ENCODE measurements around the gene P2RX4. TPM values are rescaled to one million over a fixed set of nuclear protein-coding genes. Genes with fewer than 3 reads are reported as not detected.

Gene P2RX4
- total RNA-seq, 1 experiment from 2014 or later: 17.1 TPM

DNA sequence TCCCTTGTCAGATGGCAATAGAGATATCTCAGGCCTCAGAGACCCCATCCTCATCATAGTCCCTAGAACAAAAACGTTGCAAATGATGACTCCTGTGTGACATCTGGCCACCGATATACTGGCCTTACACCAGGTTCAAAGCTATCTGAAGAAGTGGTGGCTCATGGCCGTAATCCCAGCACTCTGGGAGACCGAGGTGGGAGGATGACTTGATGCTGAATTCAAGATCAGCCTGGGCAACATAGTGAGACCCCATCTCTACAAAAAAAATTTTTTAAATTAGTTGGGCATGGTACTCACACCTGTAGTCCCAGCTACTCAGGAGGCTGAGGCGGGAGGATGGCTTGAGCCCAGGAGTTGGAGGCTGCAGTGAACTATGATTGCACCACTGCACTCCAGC, 73.5 kb downstream of the P2RX4 start:
- no peaks in the 10 kb centered on the region for H4K20me1 ChIP-seq (ENCODE audit: insufficient read depth)
- TF ChIP-seq CTCF (IDR thresholded peaks at IDR 0.05 in 2 of 3, conservative IDR thresholded peaks at IDR 0.05 in 1 of 3; ENCODE audit: borderline replicate concordance in 1 of 3, insufficient read depth in 1 of 3, low read depth in 2 of 3, low read length in 2 of 3) (no peak), EZH2phosphoT487 (IDR thresholded peaks at IDR 0.05; ENCODE audit: borderline replicate concordance) (no peak), ELF1 (IDR thresholded peaks at IDR 0.05; ENCODE audit: borderline replicate concordance, low read depth) (no peak), ZNF274 (IDR thresholded peaks at IDR 0.05; ENCODE audit: low read depth, low read length) (no peak), POLR2A (IDR thresholded peaks at IDR 0.05; ENCODE audit: borderline replicate concordance, extremely low read depth, insufficient read depth, insufficient read length) (no peak), MAX (IDR thresholded peaks at IDR 0.05) (no peak), TCF7L2 (IDR thresholded peaks at IDR 0.05; ENCODE audit: borderline replicate concordance, extremely low read depth, insufficient read depth, insufficient read length) (no peak), REST (IDR thresholded peaks at IDR 0.05; ENCODE audit: low read depth) (no peak), SIN3A (IDR thresholded peaks at IDR 0.05; ENCODE audit: low read depth) (no peak), CEBPB (IDR thresholded peaks at IDR 0.05; ENCODE audit: low read depth) (no peak), SP1 (IDR thresholded peaks at IDR 0.05; ENCODE audit: low read depth) (no peak), ATF3 (IDR thresholded peaks at IDR 0.05) (no peak), FOSL1 (IDR thresholded peaks at IDR 0.05; ENCODE audit: low read depth) (no peak), JUND (IDR thresholded peaks at IDR 0.05) (no peak), EGR1 (IDR thresholded peaks at IDR 0.05; ENCODE audit: low read depth) (no peak), SRF (IDR thresholded peaks at IDR 0.05; ENCODE audit: low read depth) (no peak)
- TF ChIP-seq, protein P1, sequence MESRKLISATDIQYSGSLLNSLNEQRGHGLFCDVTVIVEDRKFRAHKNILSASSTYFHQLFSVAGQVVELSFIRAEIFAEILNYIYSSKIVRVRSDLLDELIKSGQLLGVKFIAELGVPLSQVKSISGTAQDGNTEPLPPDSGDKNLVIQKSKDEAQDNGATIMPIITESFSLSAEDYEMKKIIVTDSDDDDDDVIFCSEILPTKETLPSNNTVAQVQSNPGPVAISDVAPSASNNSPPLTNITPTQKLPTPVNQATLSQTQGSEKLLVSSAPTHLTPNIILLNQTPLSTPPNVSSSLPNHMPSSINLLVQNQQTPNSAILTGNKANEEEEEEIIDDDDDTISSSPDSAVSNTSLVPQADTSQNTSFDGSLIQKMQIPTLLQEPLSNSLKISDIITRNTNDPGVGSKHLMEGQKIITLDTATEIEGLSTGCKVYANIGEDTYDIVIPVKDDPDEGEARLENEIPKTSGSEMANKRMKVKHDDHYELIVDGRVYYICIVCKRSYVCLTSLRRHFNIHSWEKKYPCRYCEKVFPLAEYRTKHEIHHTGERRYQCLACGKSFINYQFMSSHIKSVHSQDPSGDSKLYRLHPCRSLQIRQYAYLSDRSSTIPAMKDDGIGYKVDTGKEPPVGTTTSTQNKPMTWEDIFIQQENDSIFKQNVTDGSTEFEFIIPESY (IDR thresholded peaks at IDR 0.05; ENCODE audit: extremely low read depth, insufficient replicate concordance, low read length): no peak
- intact Hi-C loops (cut with micrococcal nuclease): no loop called here
- H3K79me2 ChIP-seq (ENCODE audit: insufficient read depth, low read length): peaks cover 35% of the 10 kb centered on the region; the same call in 1 of the 2 replicates
- DNase-seq (ENCODE audit: low read depth, low spot score) (no peak), ATAC-seq (no peak)
- POLR2A ChIA-PET: no interaction called here
- no peaks in the 10 kb centered on the region for H3K27me3 ChIP-seq (ENCODE audit: insufficient read depth, low read length)
- no peaks in the 10 kb centered on the region for H3K9me3 ChIP-seq (ENCODE audit: control insufficient read depth in 1 of 2, insufficient read depth in 1 of 2, low read depth in 1 of 2, low read length in 2 of 2)
- H3K36me3 ChIP-seq (ENCODE audit: control insufficient read depth in 1 of 2, insufficient read depth in 2 of 2, low read length in 2 of 2): no peaks in the 10 kb centered on the region
- H3K9me2 ChIP-seq (ENCODE audit: insufficient read depth): no peaks in the 10 kb centered on the region
- no peaks in the 10 kb centered on the region; a peak in 1 of 4 replicates for H3K4me1 ChIP-seq (ENCODE audit: control insufficient read depth in 1 of 2, insufficient read depth in 2 of 2, low read length in 2 of 2)
- no peak overlapping the region for H2AFZ ChIP-seq (ENCODE audit: low read depth, low read length, poor library complexity, severe bottlenecking)
- CTCF ChIA-PET: no interaction called here
- H3K4me2 ChIP-seq (ENCODE audit: low read length): no peak overlapping the region
- RAD21 ChIA-PET (ENCODE audit: low non-redundant PET in 1 of 2, low total read pairs in 2 of 2, uncharacterized antibody in 2 of 2, unreplicated experiment in 2 of 2): no interaction called here
- H3K9ac ChIP-seq (ENCODE audit: low read length): no peak overlapping the region
- H3K27ac ChIP-seq (ENCODE audit: low read depth, low read length): no peak overlapping the region
- no TSS peak for BruUV-seq (replicated peaks)
- H3K4me3 ChIP-seq (replicated peaks in 1 of 2; ENCODE audit: low read depth in 1 of 2, low read length in 2 of 2): no peak overlapping the region

Measured in HCT116 (cell line).